GM21515 (cell line): ENCODE results near the gene CIAO2A.
"Not testable (repeated sequence)": the region's sequence is repeated elsewhere in the genome, so short reads cannot be mapped to it uniquely, and the experiment has no call there.

Source experiments
- ATAC-seq: cut with Tn5 transposase; IDR thresholded peaks from one replicate; pipeline ENCODE4 v1.9.1; 2021; ENCODE audit not compliant: unreplicated experiment

Gene CIAO2A

DNA sequence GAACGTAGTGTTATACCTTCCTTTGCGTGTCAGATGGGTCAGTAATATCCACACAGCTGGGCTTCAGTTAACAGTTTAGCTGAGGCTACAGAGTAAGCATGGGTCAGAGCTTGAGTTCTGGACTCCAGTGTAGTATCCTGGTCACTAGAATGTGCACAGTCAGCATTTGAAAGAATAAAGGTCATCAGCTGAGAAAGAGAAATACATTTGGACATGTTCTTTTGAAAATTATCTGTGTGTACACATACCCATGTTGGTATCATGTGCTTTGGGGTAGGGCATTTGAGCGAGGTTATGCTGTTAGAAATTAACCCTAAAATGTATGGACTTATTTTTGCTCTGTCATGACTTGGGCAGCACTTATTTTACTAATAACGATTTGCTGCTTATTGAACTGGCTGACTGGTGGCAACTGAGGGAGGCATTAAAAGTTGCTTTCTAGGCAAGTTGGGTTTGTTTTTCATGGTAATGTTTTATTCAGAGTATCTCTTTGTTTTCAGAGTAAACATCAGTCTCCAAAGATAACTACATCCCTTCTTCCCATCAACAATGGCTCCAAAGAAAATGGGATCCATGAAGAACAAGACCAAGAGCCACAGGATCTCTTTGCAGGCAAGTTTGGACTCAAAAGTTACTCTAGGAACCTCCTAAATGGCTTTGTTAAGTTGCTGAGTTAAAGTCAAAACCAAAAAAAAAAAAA is 18.6 kb upstream of the CIAO2A start:
- no peak for ATAC-seq

DNA sequence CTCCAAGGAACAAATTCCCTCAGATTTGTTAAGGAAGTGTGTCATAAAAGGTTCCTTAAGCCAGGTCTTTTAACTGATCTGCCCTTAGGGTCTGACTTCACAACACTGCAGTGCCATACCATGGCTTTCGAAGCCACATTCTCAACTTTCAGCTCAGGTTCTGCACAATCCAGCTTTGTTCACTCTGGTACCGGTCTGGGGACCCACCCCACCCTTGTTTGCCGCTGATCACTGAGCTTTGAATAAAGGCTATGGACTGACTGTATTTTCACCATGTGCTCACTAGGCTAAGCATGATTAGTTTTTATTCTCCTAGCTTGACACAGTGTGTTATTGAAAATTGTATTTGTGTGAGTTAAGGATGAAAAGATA is 18.0 kb upstream of the CIAO2A start:
- no peak for ATAC-seq

GRCh38 chr15:64110950-64111678 is 17.5 kb upstream of the CIAO2A start:
- no peak for ATAC-seq

DNA sequence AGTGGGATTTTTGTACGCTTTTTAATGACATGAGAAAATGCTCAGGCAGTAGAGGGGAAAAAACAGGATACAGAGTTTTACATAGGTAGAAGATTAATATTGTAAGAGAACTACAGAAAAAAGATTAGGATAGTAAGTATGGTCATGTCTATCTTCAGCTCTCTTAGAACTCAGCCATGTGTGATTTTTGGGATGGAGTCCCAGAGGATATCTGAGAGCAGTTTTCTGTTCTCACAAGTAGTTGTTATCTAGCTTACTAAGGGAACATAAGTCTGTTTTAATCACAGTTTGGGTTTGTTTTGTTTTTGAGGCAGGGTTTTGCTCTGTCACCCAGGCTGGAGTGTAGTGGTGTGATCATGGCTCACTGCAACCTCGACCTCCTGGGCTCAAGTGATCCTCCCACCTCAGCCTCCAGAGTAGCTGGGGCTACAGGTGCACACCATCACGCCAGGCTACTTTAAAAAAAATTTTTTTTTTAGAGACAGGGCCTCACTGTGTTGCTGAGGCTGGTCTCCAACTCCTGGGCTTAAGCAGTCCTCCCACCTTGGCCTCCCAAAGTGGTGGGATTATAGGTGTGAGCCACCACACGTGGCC is 16.6 kb upstream of the CIAO2A start:
- ATAC-seq = not testable (repeated sequence)

DNA sequence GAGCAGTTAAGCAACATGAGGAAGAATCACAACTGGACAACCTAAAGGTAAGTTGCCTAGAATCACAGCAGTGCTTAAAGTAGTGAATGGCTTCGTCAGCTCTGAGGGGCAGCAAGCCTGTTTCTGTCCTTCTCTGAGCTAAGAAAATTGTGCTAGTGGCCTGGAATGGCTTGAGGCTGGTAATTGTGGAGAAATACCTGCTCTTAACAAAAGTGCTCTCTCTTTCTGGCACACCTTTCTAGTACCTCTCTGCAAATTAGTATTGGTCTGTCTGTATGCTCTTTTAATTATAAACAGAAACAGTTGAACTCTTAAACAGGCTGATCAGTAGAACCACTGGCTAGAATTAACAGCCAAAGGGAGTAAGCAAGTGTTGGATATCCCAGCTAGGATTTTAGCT is 13.7 kb upstream of the CIAO2A start:
- ATAC-seq = no peak

DNA sequence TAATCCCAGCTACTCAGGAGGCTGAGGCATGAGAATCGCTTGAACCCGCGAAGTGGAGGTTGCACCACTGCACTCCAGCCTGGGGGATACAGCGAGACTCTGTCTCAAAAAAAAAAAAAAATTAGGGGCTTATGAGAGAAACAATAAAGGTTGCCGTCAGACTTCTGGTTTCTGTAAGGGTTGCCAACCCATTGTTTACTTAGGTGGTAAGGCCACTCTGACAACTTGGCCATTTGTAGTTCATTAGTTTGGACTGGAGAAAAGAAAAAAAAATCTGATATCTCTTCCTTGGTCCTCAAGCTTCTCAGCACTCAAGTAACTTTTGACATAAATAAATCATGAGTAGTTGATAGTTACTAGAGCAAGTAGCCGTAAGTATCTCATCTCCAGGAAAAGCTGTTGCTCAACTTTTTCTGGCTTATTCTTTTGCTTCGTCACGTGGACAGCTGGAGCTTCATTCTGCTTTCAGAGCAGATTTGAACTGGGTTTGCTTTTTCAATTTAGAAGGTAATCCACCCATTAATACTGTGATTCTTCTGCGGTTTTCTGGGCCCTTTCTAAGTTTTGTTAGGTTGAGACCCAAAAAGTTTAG is 11.6 kb upstream of the CIAO2A start:
- ATAC-seq = no peak

- no peak for ATAC-seq
Observed at GRCh38 chr15:64102497-64102896, 8.9 kb upstream of the CIAO2A start.

DNA sequence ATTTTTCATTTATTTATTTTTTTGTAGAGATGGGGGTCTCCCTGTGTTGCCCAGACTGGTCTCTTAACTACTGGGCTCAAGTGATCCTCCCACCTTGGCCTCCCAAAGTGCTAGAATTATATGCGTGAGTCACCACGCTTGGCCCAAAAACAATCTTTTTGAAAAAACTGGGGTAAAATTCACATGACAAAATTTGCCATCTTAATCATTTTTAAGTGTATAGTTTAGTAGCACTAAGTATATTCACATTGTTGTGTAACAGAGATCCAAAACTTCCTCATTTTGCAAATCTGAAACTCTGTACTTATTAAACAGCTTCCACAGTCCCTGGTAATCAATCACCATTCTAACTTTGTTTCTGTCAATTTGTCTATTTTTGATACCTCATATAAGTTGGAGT is 7.3 kb upstream of the CIAO2A start:
- ATAC-seq = no peak

GRCh38 chr15:64099379-64099778 is 5.7 kb upstream of the CIAO2A start:
- no peak for ATAC-seq

GRCh38 chr15:64096668-64097384 is 3.2 kb upstream of the CIAO2A start:
- no peak for ATAC-seq

- ATAC-seq = peak; percentile 51
Observed at GRCh38 chr15:64095795-64096667, 2.4 kb upstream of the CIAO2A start, which contains the start of gene SNX1. Gene SNX1, plus strand, starts transcription at chr15:64095982. Its CDS starts 32 bp downstream, at chr15:64096014.

GRCh38 chr15:64095431-64095794 is 1.8 kb upstream of the CIAO2A start:
- no peak for ATAC-seq

DNA sequence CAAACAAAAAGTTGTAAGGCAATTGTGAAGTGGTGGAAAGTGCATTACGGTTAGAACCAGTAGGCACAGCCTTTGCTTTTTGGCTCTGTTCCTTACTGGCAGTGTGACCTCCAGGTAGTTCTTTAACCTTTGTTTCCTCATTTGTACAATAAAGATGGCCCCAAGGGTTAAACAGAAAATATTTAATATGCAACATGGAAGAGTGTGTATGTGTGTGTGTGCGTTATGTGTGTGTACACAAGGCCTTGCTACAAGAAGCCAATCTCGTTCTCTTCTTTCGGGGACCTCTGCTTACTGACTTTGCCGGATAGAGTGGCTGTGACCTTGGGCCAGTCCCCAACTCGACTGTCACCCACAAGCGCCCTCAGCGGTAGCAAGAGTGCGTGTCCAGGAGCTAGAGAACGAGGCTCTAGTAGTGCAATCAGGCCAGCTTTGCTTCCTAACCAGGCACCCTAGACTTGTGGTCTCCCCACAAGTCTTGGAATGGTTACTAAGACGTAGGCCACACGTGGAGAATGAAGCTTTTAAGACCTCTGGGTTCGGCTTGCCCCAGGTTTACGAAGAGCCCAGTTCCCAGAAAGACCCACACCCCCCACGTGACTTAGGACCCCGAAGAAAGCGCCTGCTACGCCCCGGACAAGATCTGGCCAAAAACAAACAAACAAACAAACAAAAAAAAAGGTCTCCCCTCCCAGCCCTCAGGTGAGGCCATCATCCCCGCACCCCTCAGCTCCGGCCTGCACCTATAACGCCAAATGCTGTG is 593 bp downstream of the CIAO2A start:
- no peak for ATAC-seq

- no peak for ATAC-seq
Observed at GRCh38 chr15:64092075-64092820, 1.4 kb downstream of the CIAO2A start.

GRCh38 chr15:64090527-64090926 is 3.1 kb downstream of the CIAO2A start:
- no peak for ATAC-seq

GRCh38 chr15:64089543-64090280 is 3.9 kb downstream of the CIAO2A start:
- no peak for ATAC-seq

DNA sequence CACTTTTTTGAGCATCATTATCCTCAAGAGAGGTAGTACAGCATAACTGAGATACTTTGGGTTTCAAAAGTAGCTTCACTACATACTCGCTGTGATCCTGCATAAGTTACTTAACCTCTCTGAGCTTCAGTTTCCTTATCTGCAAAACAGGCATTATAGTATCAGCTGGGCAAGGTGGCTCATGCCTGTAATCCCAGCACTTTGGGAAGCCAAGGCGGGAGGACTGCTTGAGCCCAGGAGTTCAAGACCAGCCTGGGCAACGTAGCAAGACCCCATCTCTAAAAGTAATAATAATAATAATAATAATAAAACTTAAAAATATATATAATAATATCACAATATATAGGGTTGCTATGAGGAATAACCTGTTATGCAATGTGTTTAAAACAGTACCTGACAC is 10.9 kb downstream of the CIAO2A start:
- ATAC-seq = no peak

GRCh38 chr15:64073496-64073895 is 20.1 kb downstream of the CIAO2A start:
- not testable (repeated sequence) for ATAC-seq
